Tibial artery (tissue), 4 donors: ENCODE results near the gene PTPRD.
A peak's percentile ranks its signal among the peaks of the same experiment; 100 is the strongest.
"Not testable (repeated sequence)": the region's sequence is repeated elsewhere in the genome, so short reads cannot be mapped to it uniquely, and the experiment has no call there.

Experiments used
- DNase-seq, 2 donors: peaks; one replicate each; pipeline ENCODE4 v3.0.0-alpha.2; 2019
- H3K27ac ChIP-seq, 2 donors: fragments of 200-600 bp; sonication (generic) in 1 of 2; 1 replicate in 1 of 2; 2 replicates in 1 of 2; pipeline ENCODE4 v1.5.1; 2018 to 2019; ENCODE audit warnings: mild to moderate bottlenecking in 1 of 2
- H3K27me3 ChIP-seq, 2 donors: fragments of 200-600 bp; sonication (generic) in 1 of 2; one replicate each; pipeline versions ENCODE4 v1.5.1 to v1.6.0; 2016 to 2019
- H3K36me3 ChIP-seq, 3 donors: fragments of 200-600 bp; sonication (generic) in 2 of 3; one replicate each; pipeline ENCODE4 v1.5.1; 2016 to 2019; ENCODE audit warnings: mild to moderate bottlenecking in 2 of 3
- H3K4me1 ChIP-seq, 4 donors: fragments of 200-600 bp; sonication (generic) in 2 of 4; 1 replicate in 3 of 4; 2 replicates in 1 of 4; pipeline ENCODE4 v1.5.1; 2016 to 2019
- H3K4me3 ChIP-seq, 2 donors: fragments of 200-600 bp; sonication (generic) in 1 of 2; 1 replicate in 1 of 2; 2 replicates in 1 of 2; pipeline ENCODE4 v1.5.1; 2018 to 2019; ENCODE audit warnings: mild to moderate bottlenecking in 2 of 2
- H3K9me3 ChIP-seq, 3 donors: fragments of 200-600 bp; sonication (generic) in 1 of 3; one replicate each; pipeline ENCODE4 v1.5.1; 2016 to 2019
- intact Hi-C: fragments of 100-400 bp; cut with DNase I; formaldehyde crosslinking; loops from one replicate; pipeline ENCODE4 v1.15.0; 2023; ENCODE audit warnings: low total_unique reads
- TF ChIP-seq, protein P1 (sequence below), 2 experiments: fragments of 200-600 bp in 1 of 2; fragments of 450-650 bp in 1 of 2; IDR thresholded peaks; one replicate each; pipeline ENCODE4 v1.5.1; 2017 to 2019; ENCODE audit warnings: antibody characterized with exemption in 2 of 2, mild to moderate bottlenecking in 1 of 2, moderate library complexity in 1 of 2

Gene PTPRD

DNA sequence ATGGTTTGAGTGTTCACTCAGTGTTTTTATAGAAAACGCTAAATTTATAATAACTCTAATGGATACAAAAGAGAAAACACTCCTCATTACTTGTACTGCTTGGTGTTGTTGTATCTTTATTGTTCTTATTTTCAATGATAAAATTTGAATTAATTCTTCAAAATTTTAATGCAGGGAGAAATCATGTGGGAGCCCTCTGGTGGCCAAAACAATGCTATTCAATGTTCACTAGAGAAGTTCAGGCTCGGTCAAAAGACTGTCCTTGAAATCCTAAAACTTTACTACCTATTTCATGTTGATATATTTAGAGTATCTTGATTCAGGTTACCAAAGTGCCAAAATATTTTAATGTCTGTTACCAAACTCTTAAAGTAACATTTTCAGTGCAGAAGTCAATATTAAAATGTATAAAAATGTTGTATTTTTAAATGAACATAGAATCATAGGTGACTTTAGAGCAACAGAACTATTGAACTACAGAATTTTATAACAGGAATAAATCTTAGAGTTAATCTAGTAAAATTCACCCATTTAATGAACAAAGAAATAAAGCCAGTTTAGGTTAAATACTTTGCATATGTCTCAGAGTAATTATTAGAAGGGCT, 1259.8 kb downstream of the PTPRD start:
- no peak overlapping the region for H3K27ac ChIP-seq
- H3K9me3 ChIP-seq, result no peaks in the 10 kb centered on the region
- DNase-seq, result no peak
- H3K4me1 ChIP-seq, result no peaks in the 10 kb centered on the region
- H3K27me3 ChIP-seq, result no peaks in the 10 kb centered on the region
- intact Hi-C loops, result no loop called here
- TF ChIP-seq, protein P1, sequence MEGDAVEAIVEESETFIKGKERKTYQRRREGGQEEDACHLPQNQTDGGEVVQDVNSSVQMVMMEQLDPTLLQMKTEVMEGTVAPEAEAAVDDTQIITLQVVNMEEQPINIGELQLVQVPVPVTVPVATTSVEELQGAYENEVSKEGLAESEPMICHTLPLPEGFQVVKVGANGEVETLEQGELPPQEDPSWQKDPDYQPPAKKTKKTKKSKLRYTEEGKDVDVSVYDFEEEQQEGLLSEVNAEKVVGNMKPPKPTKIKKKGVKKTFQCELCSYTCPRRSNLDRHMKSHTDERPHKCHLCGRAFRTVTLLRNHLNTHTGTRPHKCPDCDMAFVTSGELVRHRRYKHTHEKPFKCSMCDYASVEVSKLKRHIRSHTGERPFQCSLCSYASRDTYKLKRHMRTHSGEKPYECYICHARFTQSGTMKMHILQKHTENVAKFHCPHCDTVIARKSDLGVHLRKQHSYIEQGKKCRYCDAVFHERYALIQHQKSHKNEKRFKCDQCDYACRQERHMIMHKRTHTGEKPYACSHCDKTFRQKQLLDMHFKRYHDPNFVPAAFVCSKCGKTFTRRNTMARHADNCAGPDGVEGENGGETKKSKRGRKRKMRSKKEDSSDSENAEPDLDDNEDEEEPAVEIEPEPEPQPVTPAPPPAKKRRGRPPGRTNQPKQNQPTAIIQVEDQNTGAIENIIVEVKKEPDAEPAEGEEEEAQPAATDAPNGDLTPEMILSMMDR (IDR thresholded peaks at IDR 0.05), result peak; percentile 22 to 28
- no peaks in the 10 kb centered on the region for H3K36me3 ChIP-seq
- no peak overlapping the region for H3K4me3 ChIP-seq

DNA sequence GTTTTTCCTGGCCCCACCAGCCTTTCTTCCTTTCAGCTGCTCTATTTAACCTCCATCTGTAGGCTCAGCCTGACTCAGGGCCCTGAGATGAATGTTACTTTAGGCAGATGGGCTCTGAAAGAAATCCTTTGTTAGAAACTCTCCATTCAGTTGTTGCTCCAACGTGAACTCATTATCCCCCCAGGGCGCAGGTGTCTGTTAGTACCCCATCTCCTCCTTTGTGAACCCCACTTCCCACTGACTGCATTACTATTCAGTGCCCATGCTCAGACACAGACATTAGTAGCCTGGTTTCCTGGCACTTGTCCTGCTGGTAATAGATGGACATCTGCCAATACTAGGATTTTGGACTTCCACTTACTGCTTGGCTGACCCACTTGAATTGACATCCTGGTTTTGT, 1271.6 kb downstream of the PTPRD start:
- no peaks in the 10 kb centered on the region for H3K9me3 ChIP-seq
- no peaks in the 10 kb centered on the region for H3K36me3 ChIP-seq
- DNase-seq, result no peak
- no peak overlapping the region for H3K4me3 ChIP-seq
- no peak overlapping the region for H3K27ac ChIP-seq
- intact Hi-C loops, result no loop called here
- H3K4me1 ChIP-seq, result no peaks in the 10 kb centered on the region
- H3K27me3 ChIP-seq, result no peaks in the 10 kb centered on the region
- TF ChIP-seq, protein P1 (IDR thresholded peaks at IDR 0.05), result no peak

DNA sequence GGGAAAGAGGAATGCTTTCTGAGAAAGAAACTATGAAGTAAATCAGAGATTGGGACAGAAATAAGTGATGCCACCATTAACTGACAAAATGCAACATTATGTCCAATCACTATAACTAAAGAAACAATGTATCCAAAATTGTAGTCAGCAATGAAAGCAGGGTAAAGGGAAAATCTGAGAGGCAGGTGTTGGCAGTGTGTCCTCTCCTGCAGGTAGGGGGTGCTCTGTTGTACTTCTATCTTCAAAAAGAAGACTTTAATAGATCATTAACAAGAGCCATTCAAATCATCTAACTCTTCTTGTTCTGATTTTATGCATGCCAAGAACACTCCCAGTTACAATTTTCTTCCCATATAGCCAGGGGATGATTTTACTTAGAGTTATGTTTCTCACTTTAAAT, 1275.7 kb downstream of the PTPRD start:
- Histone ChIP-seq H3K36me3 (no peaks in the 10 kb centered on the region), H3K27ac (no peak overlapping the region), H3K4me3 (no peak overlapping the region), H3K27me3 (no peaks in the 10 kb centered on the region), H3K9me3 (no peaks in the 10 kb centered on the region), H3K4me1 (no peaks in the 10 kb centered on the region)
- no peak for DNase-seq
- TF ChIP-seq, protein P1 (IDR thresholded peaks at IDR 0.05), result no peak
- intact Hi-C loops, result no loop called here

DNA sequence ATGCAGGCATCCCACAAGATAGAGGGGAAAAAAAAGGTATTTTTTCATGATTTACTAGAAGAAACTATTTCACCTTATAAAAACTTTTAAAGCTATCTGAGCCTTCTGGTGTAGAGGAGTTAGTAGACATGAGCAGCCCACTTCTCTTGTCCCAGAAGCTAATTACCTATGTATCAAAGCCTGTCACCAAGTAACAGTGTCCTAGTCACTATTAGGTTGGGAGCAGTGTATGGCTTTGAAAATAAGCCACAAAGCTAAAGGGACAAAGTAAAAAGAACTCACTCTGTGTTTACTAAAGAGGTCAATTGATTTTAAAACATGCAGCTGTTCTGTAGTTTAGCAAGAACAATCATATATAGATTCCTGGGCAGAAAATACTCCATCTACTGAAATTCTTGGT, 1286.1 kb downstream of the PTPRD start:
- intact Hi-C loops, result no loop called here
- TF ChIP-seq, protein P1 (IDR thresholded peaks at IDR 0.05), result no peak
- Histone ChIP-seq H3K9me3 (no peaks in the 10 kb centered on the region), H3K27me3 (no peaks in the 10 kb centered on the region), H3K4me3 (no peak overlapping the region), H3K4me1 (no peaks in the 10 kb centered on the region), H3K36me3 (no peaks in the 10 kb centered on the region), H3K27ac (no peak overlapping the region)
- DNase-seq, result no peak

DNA sequence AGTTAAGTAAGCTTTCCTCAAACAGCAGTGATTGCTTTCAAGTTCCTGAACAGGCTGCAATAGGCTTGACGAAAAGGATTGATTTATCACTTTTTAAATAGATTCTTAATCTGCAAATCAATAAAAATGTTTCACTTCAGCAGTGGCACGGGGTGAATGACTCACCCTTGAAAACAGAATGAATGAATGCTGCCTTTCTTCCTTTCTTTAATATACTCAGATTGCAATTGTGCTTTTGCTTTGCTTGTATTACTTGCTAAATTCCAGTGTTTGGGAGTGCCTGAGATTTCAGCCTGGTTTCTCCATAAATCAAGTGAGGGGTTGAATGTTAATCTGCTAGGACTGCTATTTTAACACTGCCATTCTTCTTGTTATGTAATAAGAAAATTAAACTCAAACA, 1293.8 kb downstream of the PTPRD start:
- Histone ChIP-seq H3K27ac (no peak overlapping the region), H3K4me1 (no peaks in the 10 kb centered on the region), H3K9me3 (no peaks in the 10 kb centered on the region), H3K4me3 (no peak overlapping the region), H3K27me3 (no peaks in the 10 kb centered on the region), H3K36me3 (no peaks in the 10 kb centered on the region)
- intact Hi-C loops, result no loop called here
- no peak for DNase-seq
- TF ChIP-seq, protein P1 (IDR thresholded peaks at IDR 0.05), result no peak

DNA sequence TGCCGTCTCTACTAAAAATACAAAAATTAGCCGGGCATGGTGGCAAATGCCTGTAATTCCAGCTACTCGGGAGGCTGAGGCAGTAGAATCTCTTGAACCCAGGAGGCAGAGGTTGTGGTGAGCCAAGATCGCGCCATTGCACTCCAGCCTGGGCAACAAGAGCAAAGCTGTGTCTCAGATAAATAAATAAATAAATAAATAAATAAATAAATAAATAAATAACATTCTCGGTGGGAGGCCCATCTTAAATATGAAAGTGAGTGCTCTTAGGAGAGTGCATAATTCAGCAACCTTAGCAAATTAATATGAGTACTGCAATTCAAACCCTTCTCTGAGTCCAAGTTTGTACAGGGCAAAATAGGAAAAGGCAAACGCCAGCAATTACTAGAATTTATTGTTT, 1302.1 kb downstream of the PTPRD start:
- H3K36me3 ChIP-seq, H3K4me3 ChIP-seq, H3K9me3 ChIP-seq, H3K27me3 ChIP-seq, DNase-seq, H3K4me1 ChIP-seq, H3K27ac ChIP-seq, intact Hi-C loops: not testable (repeated sequence)
